Peyer's patch (tissue), 4 donors: ENCODE data around the gene PLPP1. TPM values are rescaled to one million over a fixed set of nuclear protein-coding genes. Genes with fewer than 3 reads are reported as not detected.
"Not testable (repeated sequence)": the region's sequence is repeated elsewhere in the genome, so short reads cannot be mapped to it uniquely, and the experiment has no call there.

ENCODE experiments used
- DNase-seq, 3 donors: peaks; one replicate each; pipeline ENCODE4 v3.0.0-alpha.2; 2017 to 2019
- H3K27ac ChIP-seq, 4 donors: fragments of 200-600 bp; sonication (generic); one replicate each; pipeline ENCODE4 v1.5.1; 2016 to 2019
- H3K27me3 ChIP-seq, 2 donors: fragments of 200-600 bp; sonication (generic); one replicate each; pipeline ENCODE4 v1.5.1; 2019
- H3K36me3 ChIP-seq, 3 donors: fragments of 200-600 bp; sonication (generic); one replicate each; pipeline ENCODE4 v1.5.1; 2016 to 2019
- H3K4me1 ChIP-seq, 4 donors: fragments of 200-600 bp; sonication (generic); one replicate each; pipeline ENCODE4 v1.5.1; 2016 to 2019
- H3K4me3 ChIP-seq, 4 donors: fragments of 200-600 bp; sonication (generic); 1 replicate in 3 of 4; 2 replicates in 1 of 4; pipeline ENCODE4 v1.5.1; 2016 to 2019; ENCODE audit warnings: mild to moderate bottlenecking in 1 of 4
- H3K9me3 ChIP-seq, 4 donors: fragments of 200-600 bp; sonication (generic); one replicate each; pipeline ENCODE4 v1.5.1; 2016 to 2019; ENCODE audit warnings: mild to moderate bottlenecking in 1 of 4
- CTCF ChIP-seq, 6 experiments: fragments of 450-650 bp in 4 of 6; fragments of 200-600 bp in 2 of 6; sonication (generic) in 1 of 6; IDR thresholded peaks; one replicate each; pipeline ENCODE4 v1.5.1; 2017 to 2019; ENCODE audit warnings: antibody characterized with exemption in 6 of 6, mild to moderate bottlenecking in 3 of 6, moderate library complexity in 1 of 6
- POLR2A ChIP-seq, 2 donors: fragments of 450-650 bp; IDR thresholded peaks; one replicate each; pipeline ENCODE4 v1.5.1; 2017; ENCODE audit warnings: antibody characterized with exemption in 2 of 2, mild to moderate bottlenecking in 2 of 2, moderate library complexity in 2 of 2
- total RNA-seq, 4 donors: library from RNA; depleted of rRNA; stranded (reverse); fragments of >200 nt; gene quantifications; one replicate each; pipeline ENCODE4 v1.1.0, GENCODE V29; 2016

Gene PLPP1
- total RNA-seq, 4 donors from 2014 or later, result 60.2 to 190 (median 115) TPM

GRCh38 chr5:55511010-55511409 is 23.8 kb downstream of the PLPP1 start:
- no peak for DNase-seq
- Histone ChIP-seq H3K4me3 (no peak overlapping the region), H3K27me3 (no peaks in the 10 kb centered on the region), H3K27ac (peak overlapping the region in 2 of 4 donors; percentile 62 to 84), H3K9me3 (no peaks in the 10 kb centered on the region), H3K4me1 (peaks cover 0 to 35% (median 7%) of the 10 kb centered on the region in 4 donors), H3K36me3 (no peaks in the 10 kb centered on the region)
- no peak for TF ChIP-seq POLR2A (IDR thresholded peaks at IDR 0.05)
- TF ChIP-seq CTCF (IDR thresholded peaks at IDR 0.05), result no peak

GRCh38 chr5:55510523-55510880 is 24.3 kb downstream of the PLPP1 start:
- H3K36me3 ChIP-seq, result no peaks in the 10 kb centered on the region
- H3K9me3 ChIP-seq, result no peaks in the 10 kb centered on the region
- DNase-seq, result no peak
- TF ChIP-seq CTCF (IDR thresholded peaks at IDR 0.05), result no peak
- no peak for TF ChIP-seq POLR2A (IDR thresholded peaks at IDR 0.05)
- H3K4me1 ChIP-seq, result peaks cover 0 to 33% (median 7%) of the 10 kb centered on the region in 4 donors
- no peaks in the 10 kb centered on the region for H3K27me3 ChIP-seq
- H3K4me3 ChIP-seq, result no peak overlapping the region
- H3K27ac ChIP-seq, result peak overlapping the region in 2 of 4 donors; percentile 62 to 84

- peak overlapping the region in 2 of 4 donors; percentile 62 to 84 for H3K27ac ChIP-seq
- TF ChIP-seq POLR2A (IDR thresholded peaks at IDR 0.05), result no peak
- TF ChIP-seq CTCF (IDR thresholded peaks at IDR 0.05), result no peak
- no peaks in the 10 kb centered on the region for H3K27me3 ChIP-seq
- no peaks in the 10 kb centered on the region for H3K9me3 ChIP-seq
- no peak overlapping the region for H3K4me3 ChIP-seq
- DNase-seq, result peak in 1 of 3 donors; percentile 67
- no peaks in the 10 kb centered on the region for H3K36me3 ChIP-seq
- peaks cover 0 to 33% (median 7%) of the 10 kb centered on the region in 4 donors for H3K4me1 ChIP-seq
Observed at GRCh38 chr5:55509796-55510522, 24.8 kb downstream of the PLPP1 start.

- H3K4me1 ChIP-seq, result peaks cover 0 to 33% (median 7%) of the 10 kb centered on the region in 4 donors
- TF ChIP-seq CTCF (IDR thresholded peaks at IDR 0.05), result peak in 1 of 6 experiments; percentile 40
- no peak for TF ChIP-seq POLR2A (IDR thresholded peaks at IDR 0.05)
- no peaks in the 10 kb centered on the region for H3K27me3 ChIP-seq
- H3K4me3 ChIP-seq, result no peak overlapping the region
- H3K36me3 ChIP-seq, result no peaks in the 10 kb centered on the region
- H3K27ac ChIP-seq, result peak overlapping the region in 3 of 4 donors; percentile 38 to 84 (median 62)
- no peak for DNase-seq
- no peaks in the 10 kb centered on the region for H3K9me3 ChIP-seq
Observed at GRCh38 chr5:55509097-55509496, 25.7 kb downstream of the PLPP1 start.

GRCh38 chr5:55507574-55507973 is 27.2 kb downstream of the PLPP1 start:
- H3K36me3 ChIP-seq, result no peaks in the 10 kb centered on the region
- TF ChIP-seq CTCF (IDR thresholded peaks at IDR 0.05) (no peak), POLR2A (IDR thresholded peaks at IDR 0.05) (no peak)
- no peak overlapping the region for H3K27ac ChIP-seq
- H3K4me1 ChIP-seq, result peaks cover 0 to 33% (median 7%) of the 10 kb centered on the region in 4 donors
- DNase-seq, result no peak
- H3K9me3 ChIP-seq, result no peaks in the 10 kb centered on the region
- H3K4me3 ChIP-seq, result no peak overlapping the region
- H3K27me3 ChIP-seq, result no peaks in the 10 kb centered on the region

GRCh38 chr5:55505711-55506110 is 29.1 kb downstream of the PLPP1 start:
- not testable (repeated sequence) for H3K9me3 ChIP-seq, H3K27me3 ChIP-seq, DNase-seq, H3K36me3 ChIP-seq, H3K4me3 ChIP-seq, H3K27ac ChIP-seq
- peaks cover 0 to 28% (median 7%) of the 10 kb centered on the region in 4 donors for H3K4me1 ChIP-seq

GRCh38 chr5:55503917-55504316 is 30.8 kb downstream of the PLPP1 start:
- not testable (repeated sequence) for H3K9me3 ChIP-seq, H3K4me3 ChIP-seq, DNase-seq, H3K27me3 ChIP-seq, H3K27ac ChIP-seq, H3K36me3 ChIP-seq
- H3K4me1 ChIP-seq, result peaks cover 0 to 25% (median 7%) of the 10 kb centered on the region in 4 donors
